Measurements from ENCODE around the gene TMEM51. TPM values are rescaled to one million over a fixed set of nuclear protein-coding genes. Genes with fewer than 3 reads are reported as not detected.

TMEM51 gene
- total and polyA plus RNA-seq, 10 donors: 3.5 to 13.8 (median 7.5) TPM

- WGBS, 5 donors: 26 to 36% (median 29%) methylated on average over 12 to 18 of the region's 18 CpGs
- Histone ChIP-seq H3K9me3 (peaks cover 0 to 9% (median 2%) of the 10 kb centered on the region in 8 donors), H3K27ac (no peak overlapping the region), H3K36me3 (no peaks in the 10 kb centered on the region), H3K4me1 (no peaks in the 10 kb centered on the region), H3K4me3 (no peak overlapping the region), H3K27me3 (replicated peaks in 1 of 7) (peaks cover 0 to 9% (median 0%) of the 10 kb centered on the region in 7 donors)
- TF ChIP-seq CTCF (IDR thresholded peaks at IDR 0.05 in 8 of 11, conservative IDR thresholded peaks at IDR 0.05 in 3 of 11) (peak; percentile 69 to 95 (median 88)), POLR2A (IDR thresholded peaks at IDR 0.05) (no peak), POLR2AphosphoS5 (IDR thresholded peaks at IDR 0.05) (no peak)
- peak; percentile 88 for DNase-seq
- intact Hi-C loops (cut with DNase I; ENCODE audit: low total_unique reads): loop anchor here (2.0 kb wide), 1 partner anchor 176 kb away; no protein-coding TSS in a partner anchor
These were observed 24.8 kb upstream of the TMEM51 start for GRCh38 chr1:15128520-15129313.

- Histone ChIP-seq H3K27me3 (replicated peaks in 1 of 7) (peaks cover 0 to 21% (median 0%) of the 10 kb centered on the region in 7 donors), H3K4me3 (no peak overlapping the region), H3K27ac (no peak overlapping the region), H3K9me3 (peaks cover 0 to 9% (median 2%) of the 10 kb centered on the region in 8 donors), H3K4me1 (no peaks in the 10 kb centered on the region), H3K36me3 (no peaks in the 10 kb centered on the region)
- no peak for TF ChIP-seq POLR2AphosphoS5 (IDR thresholded peaks at IDR 0.05)
- TF ChIP-seq CTCF (IDR thresholded peaks at IDR 0.05 in 8 of 11, conservative IDR thresholded peaks at IDR 0.05 in 3 of 11): no peak
- no peak for TF ChIP-seq POLR2A (IDR thresholded peaks at IDR 0.05)
- DNase-seq: no peak
- intact Hi-C loops (cut with DNase I; ENCODE audit: low total_unique reads): loop anchor here (2.0 kb wide), 1 partner anchor 175 kb away; no protein-coding TSS in a partner anchor
- WGBS, 5 donors: 81 to 89% (median 82%) methylated on average over 4 of the region's 4 CpGs
These were observed 23.6 kb upstream of the TMEM51 start for GRCh38 chr1:15129944-15130343.

- TF ChIP-seq POLR2AphosphoS5 (IDR thresholded peaks at IDR 0.05) (no peak), CTCF (IDR thresholded peaks at IDR 0.05 in 8 of 11, conservative IDR thresholded peaks at IDR 0.05 in 3 of 11) (no peak), POLR2A (IDR thresholded peaks at IDR 0.05) (no peak)
- peaks cover 0 to 9% (median 2%) of the 10 kb centered on the region in 8 donors for H3K9me3 ChIP-seq
- no peak for DNase-seq
These were observed 22.9 kb upstream of the TMEM51 start for GRCh38 chr1:15130607-15131006.

GRCh38 chr1:15132965-15133364 is 20.6 kb upstream of the TMEM51 start:
- Histone ChIP-seq H3K9me3 (peaks cover 0 to 9% (median 2%) of the 10 kb centered on the region in 8 donors), H3K4me1 (peaks cover 0 to 7% (median 0%) of the 10 kb centered on the region in 6 donors), H3K27ac (no peak overlapping the region), H3K27me3 (replicated peaks in 1 of 7) (peaks cover 0 to 34% (median 0%) of the 10 kb centered on the region in 7 donors), H3K36me3 (no peaks in the 10 kb centered on the region), H3K4me3 (no peak overlapping the region)
- DNase-seq: no peak
- no peak for TF ChIP-seq CTCF (IDR thresholded peaks at IDR 0.05 in 8 of 11, conservative IDR thresholded peaks at IDR 0.05 in 3 of 11)
- TF ChIP-seq POLR2AphosphoS5 (IDR thresholded peaks at IDR 0.05): no peak
- TF ChIP-seq POLR2A (IDR thresholded peaks at IDR 0.05): no peak
- intact Hi-C loops (cut with DNase I; ENCODE audit: low total_unique reads): no loop called here
- 79 to 92% (median 85%) methylated on average over 2 of the region's 2 CpGs for WGBS, 5 donors

More at GRCh38 chr1:15130607-15131006, 22.9 kb upstream of the TMEM51 start:
- Histone ChIP-seq H3K36me3 (no peaks in the 10 kb centered on the region), H3K4me1 (no peaks in the 10 kb centered on the region), H3K4me3 (no peak overlapping the region), H3K27ac (no peak overlapping the region), H3K27me3 (replicated peaks in 1 of 7) (peaks cover 0 to 27% (median 0%) of the 10 kb centered on the region in 7 donors)
- 79 to 95% (median 85%) methylated on average over 2 to 3 of the region's 3 CpGs for WGBS, 5 donors
- intact Hi-C loops (cut with DNase I; ENCODE audit: low total_unique reads): no loop called here

Measured in spleen (tissue), 11 donors.